Gastrocnemius medialis (tissue), 4 donors: ENCODE results near the gene ZG16. TPM values are rescaled to one million over a fixed set of nuclear protein-coding genes. Genes with fewer than 3 reads are reported as not detected.

Source experiments
- ATAC-seq, 2 donors: fragments of 150-250 bp; one replicate each; pipeline ENCODE4 v1.9.1; 2016
- DNase-seq, 2 donors: peaks; one replicate each; pipeline ENCODE4 v3.0.0-alpha.2; 2019
- H3K27ac ChIP-seq, 4 donors: fragments of 200-600 bp; sonication (generic); 1 replicate in 1 of 4; 2 replicates in 3 of 4; pipeline ENCODE4 v1.5.1; 2016 to 2018; ENCODE audit warnings: mild to moderate bottlenecking in 2 of 4, moderate library complexity in 1 of 4
- H3K27me3 ChIP-seq, 3 donors: fragments of 200-600 bp; sonication (generic) in 2 of 3; 1 replicate in 1 of 3; 2 replicates in 2 of 3; pipeline versions ENCODE4 v1.5.1 to v1.6.0; 2016 to 2019; ENCODE audit warnings: mild to moderate bottlenecking in 1 of 3, moderate library complexity in 1 of 3
- H3K36me3 ChIP-seq, 2 donors: fragments of 200-600 bp; sonication (generic) in 1 of 2; one replicate each; pipeline ENCODE4 v1.5.1; 2017 to 2018
- H3K4me1 ChIP-seq, 2 donors: fragments of 200-600 bp; sonication (generic) in 1 of 2; one replicate each; pipeline ENCODE4 v1.5.1; 2016 to 2017; ENCODE audit warnings: mild to moderate bottlenecking in 2 of 2
- H3K4me3 ChIP-seq, 4 donors: fragments of 200-600 bp; sonication (generic) in 3 of 4; 1 replicate in 1 of 4; 2 replicates in 3 of 4; pipeline ENCODE4 v1.5.1; 2016 to 2019; ENCODE audit warnings: mild to moderate bottlenecking in 2 of 4
- H3K9me3 ChIP-seq, 3 donors: fragments of 200-600 bp; sonication (generic) in 2 of 3; 1 replicate in 1 of 3; 2 replicates in 2 of 3; pipeline ENCODE4 v1.5.1; 2016 to 2019
- CTCF ChIP-seq, 5 experiments: fragments of 450-650 bp in 3 of 5; fragments of 200-600 bp in 2 of 5; sonication (generic) in 2 of 5; IDR thresholded peaks in 4 of 5; conservative IDR thresholded peaks in 1 of 5; 1 replicate in 4 of 5; 2 replicates in 1 of 5; pipeline ENCODE4 v1.5.1; 2016 to 2019; ENCODE audit warnings: antibody characterized with exemption in 5 of 5, mild to moderate bottlenecking in 3 of 5, moderate library complexity in 3 of 5
- POLR2A ChIP-seq, 2 donors: fragments of 450-650 bp; IDR thresholded peaks; one replicate each; pipeline ENCODE4 v1.6.1; 2017; ENCODE audit warnings: antibody characterized with exemption in 2 of 2, mild to moderate bottlenecking in 2 of 2, moderate library complexity in 2 of 2
- in situ Hi-C, 4 donors: fragments of 200-750 bp; cut with MboI; loops; one replicate each; pipeline versions ENCODE4 v1.15.0 to v1.8.0; 2017; ENCODE audit warnings: low sequenced_read_pairs in 4 of 4
- intact Hi-C: fragments of 100-400 bp; cut with DNase I; formaldehyde crosslinking; loops from one replicate; pipeline ENCODE4 v1.15.1; 2023; ENCODE audit warnings: low total_unique reads
- total RNA-seq, 4 donors: library from RNA; depleted of rRNA; stranded (reverse); fragments of >200 nt; gene quantifications; one replicate each; pipeline versions ENCODE4 v1.1.0 to v1.2.3, GENCODE V29; 2016

Gene ZG16
- total RNA-seq, 4 donors from 2014 or later = 1.7 TPM; not detected in 3

- peaks cover 47 to 49% of the 10 kb centered on the region in 2 donors for H3K4me1 ChIP-seq
- ATAC-seq = no peak
- intact Hi-C loops = loop anchor here (2.0 to 10.0 kb wide), 9 partner anchors 117 to 1273 kb away; partner anchors contain the start of genes ALDOA, KCTD13, MYL11 and NUPR1
- no peaks in the 10 kb centered on the region for H3K27me3 ChIP-seq
- peak overlapping the region; percentile 89 to 99 (median 96) for H3K27ac ChIP-seq
- H3K36me3 ChIP-seq = peaks cover 0 to 11% of the 10 kb centered on the region in 2 donors
- no peak overlapping the region for H3K4me3 ChIP-seq
- TF ChIP-seq CTCF (IDR thresholded peaks at IDR 0.05 in 4 of 5, conservative IDR thresholded peaks at IDR 0.05 in 1 of 5) (no peak), POLR2A (IDR thresholded peaks at IDR 0.05) (no peak)
- no peak for DNase-seq
- no peaks in the 10 kb centered on the region for H3K9me3 ChIP-seq
- in situ Hi-C loops = no loop called here
Measured at GRCh38 chr16:29809850-29810698, 32.0 kb downstream of the ZG16 start.

- Histone ChIP-seq H3K4me3 (peak overlapping the region in 3 of 4 donors; percentile 60 to 78 (median 63)), H3K4me1 (peaks cover 52% of the 10 kb centered on the region in 2 donors), H3K27me3 (no peaks in the 10 kb centered on the region), H3K36me3 (peaks cover 0 to 11% of the 10 kb centered on the region in 2 donors), H3K9me3 (no peaks in the 10 kb centered on the region), H3K27ac (peak overlapping the region; percentile 89 to 99 (median 96))
- DNase-seq (no peak), ATAC-seq (no peak)
- TF ChIP-seq POLR2A (IDR thresholded peaks at IDR 0.05) = no peak
- no peak for TF ChIP-seq CTCF (IDR thresholded peaks at IDR 0.05 in 4 of 5, conservative IDR thresholded peaks at IDR 0.05 in 1 of 5)
- intact Hi-C loops (loop anchor here (5.0 to 10.0 kb wide), 2 partner anchors 167 to 714 kb away; partner anchors contain the start of gene ZNF768), in situ Hi-C loops (no loop called here)
Measured at GRCh38 chr16:29810699-29811169, 32.7 kb downstream of the ZG16 start.

GRCh38 chr16:29811170-29811895 lies 33.3 kb downstream of the ZG16 start:
- ATAC-seq (peak; percentile 64), DNase-seq (peak; percentile 98 to 99)
- Histone ChIP-seq H3K9me3 (no peaks in the 10 kb centered on the region), H3K4me3 (peak overlapping the region; percentile 60 to 83 (median 70)), H3K4me1 (peaks cover 52% of the 10 kb centered on the region in 2 donors), H3K27me3 (no peaks in the 10 kb centered on the region), H3K27ac (peak overlapping the region; percentile 89 to 99 (median 96)), H3K36me3 (peaks cover 0 to 11% of the 10 kb centered on the region in 2 donors)
- in situ Hi-C loops = no loop called here
- TF ChIP-seq CTCF (IDR thresholded peaks at IDR 0.05 in 4 of 5, conservative IDR thresholded peaks at IDR 0.05 in 1 of 5) (no peak), POLR2A (IDR thresholded peaks at IDR 0.05) (peak; percentile 63 to 80)
- intact Hi-C loops = loop anchor here (5.0 to 10.0 kb wide), 2 partner anchors 166 to 713 kb away; partner anchors contain the start of gene ZNF768

GRCh38 chr16:29811896-29812665 lies 34.0 kb downstream of the ZG16 start, which contains the start of gene PRRT2:
PRRT2 (plus strand) TSS chr16:29812193; CDS start chr16:29813055, 862 bp downstream.
- no peak for ATAC-seq
- peak in 1 of 2 donors; percentile 39 for DNase-seq
- Histone ChIP-seq H3K27me3 (no peaks in the 10 kb centered on the region), H3K27ac (peak within 1 kb of the TSS; percentile 89 to 99 (median 96)), H3K4me1 (peaks cover 55 to 58% of the 10 kb centered on the region in 2 donors), H3K4me3 (peak within 1 kb of the TSS; percentile 60 to 83 (median 70)), H3K9me3 (no peaks in the 10 kb centered on the region), H3K36me3 (peaks cover 0 to 11% of the 10 kb centered on the region in 2 donors)
- no peak for TF ChIP-seq POLR2A (IDR thresholded peaks at IDR 0.05)
- TF ChIP-seq CTCF (IDR thresholded peaks at IDR 0.05 in 4 of 5, conservative IDR thresholded peaks at IDR 0.05 in 1 of 5) = no peak
- intact Hi-C loops = loop anchor here (5.0 to 10.0 kb wide), 2 partner anchors 165 to 713 kb away; partner anchors contain the start of gene ZNF768
- in situ Hi-C loops = no loop called here
